ENCODE measurements around the gene PATL1. TPM values are rescaled to one million over a fixed set of nuclear protein-coding genes. Genes with fewer than 3 reads are reported as not detected.

The PATL1 gene
- total RNA-seq, 1 experiment from 2014 or later = 57.0 TPM

- Histone ChIP-seq H3K9me3 (ENCODE audit: control insufficient read depth, insufficient read depth, low read depth, low read length) (no peaks in the 10 kb centered on the region), H3K4me3 (ENCODE audit: low read depth in 2 of 2, low read length in 2 of 2) (no peak overlapping the region), H3K27ac (ENCODE audit: low read length) (no peak overlapping the region; the same call in 1 of the 2 replicates), H3K27me3 (ENCODE audit: control insufficient read depth, insufficient read depth, low read length) (no peaks in the 10 kb centered on the region), H3K36me3 (ENCODE audit: control insufficient read depth, insufficient read depth, low read length) (no peaks in the 10 kb centered on the region), H3K4me1 (ENCODE audit: control insufficient read depth, insufficient read depth, low read length) (peaks cover 13% of the 10 kb centered on the region; the same call in 1 of the 2 replicates)
- BruUV-seq (replicated peaks) = no TSS peak
- in situ Hi-C loops (cut with HindIII; ENCODE audit: low pct_unique_long_range_greater_than_20kb, low sequenced_read_pairs) = no loop called here
- ChIA-PET CTCF (interaction anchor here (0.6 kb wide), 1 partner anchor 70 kb away, joined by 3 read pairs; no protein-coding TSS in a partner anchor), POLR2A (interaction anchor here (0.6 kb wide), 1 partner anchor 62 kb away, joined by 3 read pairs; no protein-coding TSS in a partner anchor)
- TF ChIP-seq TCF7L2 (IDR thresholded peaks at IDR 0.05; ENCODE audit: low read depth, low read length) (no peak), POLR2AphosphoS5 (IDR thresholded peaks at IDR 0.05; ENCODE audit: low read depth, low read length) (no peak), REST (IDR thresholded peaks at IDR 0.05; ENCODE audit: insufficient read depth in 1 of 2, low read depth in 2 of 2, low read length in 1 of 2) (no peak), SIN3A (IDR thresholded peaks at IDR 0.05; ENCODE audit: borderline replicate concordance, insufficient read depth, low read depth, low read length) (no peak)
- TF ChIP-seq, protein P1, sequence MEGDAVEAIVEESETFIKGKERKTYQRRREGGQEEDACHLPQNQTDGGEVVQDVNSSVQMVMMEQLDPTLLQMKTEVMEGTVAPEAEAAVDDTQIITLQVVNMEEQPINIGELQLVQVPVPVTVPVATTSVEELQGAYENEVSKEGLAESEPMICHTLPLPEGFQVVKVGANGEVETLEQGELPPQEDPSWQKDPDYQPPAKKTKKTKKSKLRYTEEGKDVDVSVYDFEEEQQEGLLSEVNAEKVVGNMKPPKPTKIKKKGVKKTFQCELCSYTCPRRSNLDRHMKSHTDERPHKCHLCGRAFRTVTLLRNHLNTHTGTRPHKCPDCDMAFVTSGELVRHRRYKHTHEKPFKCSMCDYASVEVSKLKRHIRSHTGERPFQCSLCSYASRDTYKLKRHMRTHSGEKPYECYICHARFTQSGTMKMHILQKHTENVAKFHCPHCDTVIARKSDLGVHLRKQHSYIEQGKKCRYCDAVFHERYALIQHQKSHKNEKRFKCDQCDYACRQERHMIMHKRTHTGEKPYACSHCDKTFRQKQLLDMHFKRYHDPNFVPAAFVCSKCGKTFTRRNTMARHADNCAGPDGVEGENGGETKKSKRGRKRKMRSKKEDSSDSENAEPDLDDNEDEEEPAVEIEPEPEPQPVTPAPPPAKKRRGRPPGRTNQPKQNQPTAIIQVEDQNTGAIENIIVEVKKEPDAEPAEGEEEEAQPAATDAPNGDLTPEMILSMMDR (IDR thresholded peaks at IDR 0.05) = no peak
- intact Hi-C loops (cut with micrococcal nuclease; ENCODE audit: unreplicated experiment) = no loop called here
- ATAC-seq = no peak
- no peak for DNase-seq (ENCODE audit: low read depth, low spot score)
These were observed 39.7 kb upstream of the PATL1 start for GRCh38 chr11:59708537-59708936.

GRCh38 chr11:59707371-59707770, 38.5 kb upstream of the PATL1 start:
- BruUV-seq (replicated peaks) = no TSS peak
- ATAC-seq = peak; percentile 31

More at GRCh38 chr11:59707371-59707770, 38.5 kb upstream of the PATL1 start:
- H3K9me3 ChIP-seq (ENCODE audit: control insufficient read depth, insufficient read depth, low read depth, low read length) = no peaks in the 10 kb centered on the region
- CTCF ChIA-PET = no interaction called here
- in situ Hi-C loops (cut with HindIII; ENCODE audit: low pct_unique_long_range_greater_than_20kb, low sequenced_read_pairs) (no loop called here), intact Hi-C loops (cut with micrococcal nuclease; ENCODE audit: unreplicated experiment) (no loop called here)
- peaks cover 13% of the 10 kb centered on the region; the same call in 1 of the 2 replicates for H3K4me1 ChIP-seq (ENCODE audit: control insufficient read depth, insufficient read depth, low read length)
- H3K36me3 ChIP-seq (ENCODE audit: control insufficient read depth, insufficient read depth, low read length) = no peaks in the 10 kb centered on the region
- H3K27me3 ChIP-seq (ENCODE audit: control insufficient read depth, insufficient read depth, low read length) = no peaks in the 10 kb centered on the region
- POLR2A ChIA-PET = no interaction called here
- TF ChIP-seq POLR2AphosphoS5 (IDR thresholded peaks at IDR 0.05; ENCODE audit: low read depth, low read length) = no peak
- TF ChIP-seq, protein P1 (IDR thresholded peaks at IDR 0.05) = no peak
- TF ChIP-seq REST (IDR thresholded peaks at IDR 0.05; ENCODE audit: insufficient read depth in 1 of 2, low read depth in 2 of 2, low read length in 1 of 2) = no peak
- no peak for TF ChIP-seq TCF7L2 (IDR thresholded peaks at IDR 0.05; ENCODE audit: low read depth, low read length)
- TF ChIP-seq SIN3A (IDR thresholded peaks at IDR 0.05; ENCODE audit: borderline replicate concordance, insufficient read depth, low read depth, low read length) = no peak
- no peak for DNase-seq (ENCODE audit: low read depth, low spot score)
- no peak overlapping the region for H3K4me3 ChIP-seq (ENCODE audit: low read depth in 2 of 2, low read length in 2 of 2)
- peak overlapping the region; percentile 77 for H3K27ac ChIP-seq (ENCODE audit: low read length)

Measured in Panc1 (cell line).